ENCODE data around the gene TENM3.
A peak's percentile ranks its signal among the peaks of the same experiment; 100 is the strongest.

The TENM3 gene

DNA sequence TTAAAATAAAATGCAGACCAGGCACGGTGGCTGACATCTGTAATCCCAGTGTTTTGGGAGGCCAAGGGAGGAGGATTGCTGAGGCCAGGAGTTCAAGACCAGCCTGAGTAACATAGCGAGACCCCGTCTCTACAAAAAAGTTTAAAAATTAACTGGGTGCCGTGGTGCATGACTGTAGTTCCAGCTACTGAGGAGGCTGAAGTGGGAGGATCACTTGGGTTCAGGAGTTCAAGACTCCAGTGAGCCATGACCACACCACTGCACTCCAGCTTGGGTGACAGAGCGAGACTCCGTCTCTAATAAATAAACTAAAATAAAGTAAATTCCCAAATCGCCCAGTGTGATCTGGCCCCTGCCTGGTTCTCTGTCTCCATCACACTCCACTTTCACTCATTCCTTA lies 43.7 kb downstream of the TENM3 start:
- Histone ChIP-seq H3K36me3 (ENCODE audit: control insufficient read depth, insufficient read depth, low read length) (peaks cover 40% of the 10 kb centered on the region), H3K27ac (ENCODE audit: low read depth, low read length, severe bottlenecking) (no peak overlapping the region)
- 100% methylated on average over 5 of the region's 7 CpGs for WGBS, 2 experiments (ENCODE audit: insufficient coverage in 2 of 2)

DNA sequence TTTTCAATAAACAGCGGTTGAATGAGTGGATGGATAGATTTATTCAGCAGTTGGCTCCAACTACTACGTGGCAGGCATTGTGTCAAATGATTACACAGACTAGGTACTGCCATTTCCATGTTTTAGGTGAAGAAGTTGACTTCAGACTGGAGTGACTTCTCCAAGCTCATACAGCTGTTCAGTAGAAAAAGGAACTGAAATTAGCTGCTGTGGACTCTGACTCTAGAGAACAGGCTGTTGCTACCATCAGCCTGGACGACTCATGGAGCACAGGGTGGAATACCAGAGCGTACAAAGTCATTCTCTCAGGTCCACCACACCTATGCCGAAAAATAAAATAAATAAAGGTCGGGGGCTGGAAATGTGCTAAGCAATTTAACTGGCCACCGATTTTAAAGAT lies 45.3 kb downstream of the TENM3 start:
- peaks cover 15% of the 10 kb centered on the region for H3K4me1 ChIP-seq (ENCODE audit: control insufficient read depth, insufficient read depth, low read length, poor library complexity, severe bottlenecking)
- H3K36me3 ChIP-seq (ENCODE audit: control insufficient read depth, insufficient read depth, low read length): peaks cover 30% of the 10 kb centered on the region
- no peak overlapping the region for H3K4me3 ChIP-seq (ENCODE audit: extremely low read depth, insufficient read depth, low read length, poor library complexity, severe bottlenecking)
- H3K27ac ChIP-seq (ENCODE audit: low read depth, low read length, severe bottlenecking): no peak overlapping the region
- 95 to 96% methylated on average over 6 of the region's 7 CpGs for WGBS, 2 experiments (ENCODE audit: insufficient coverage in 2 of 2)
- no peaks in the 10 kb centered on the region for H3K9me3 ChIP-seq (ENCODE audit: control insufficient read depth, low read length)

More for the DNA sequence above, 43.7 kb downstream of the TENM3 start:
- Histone ChIP-seq H3K4me1 (ENCODE audit: control insufficient read depth, insufficient read depth, low read length, poor library complexity, severe bottlenecking) (peaks cover 15% of the 10 kb centered on the region), H3K9me3 (ENCODE audit: control insufficient read depth, low read length) (no peaks in the 10 kb centered on the region), H3K4me3 (ENCODE audit: extremely low read depth, insufficient read depth, low read length, poor library complexity, severe bottlenecking) (no peak overlapping the region)

DNA sequence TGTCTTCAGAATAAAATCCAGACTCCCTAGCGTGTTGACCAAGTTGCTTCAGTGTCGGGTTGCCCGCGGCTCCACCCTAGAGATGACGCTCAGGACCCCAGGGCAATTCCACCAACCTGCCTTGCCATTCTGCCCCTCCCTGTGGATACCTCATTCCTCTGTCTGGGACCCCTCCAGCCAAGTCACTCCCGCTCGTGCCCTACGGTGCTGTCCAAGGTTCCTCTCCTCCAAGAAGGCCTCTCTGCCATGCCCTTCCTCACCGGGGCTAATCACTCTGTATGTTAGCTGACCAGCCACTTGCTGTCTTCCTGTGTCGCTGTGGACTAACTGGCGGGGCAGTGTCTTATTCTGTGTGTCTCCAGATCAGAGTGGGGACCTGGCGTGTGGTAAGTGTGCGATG lies 46.6 kb downstream of the TENM3 start:
- 93 to 95% methylated on average over 13 of the region's 13 CpGs for WGBS, 2 experiments (ENCODE audit: insufficient coverage in 2 of 2)
- H3K27ac ChIP-seq (ENCODE audit: low read depth, low read length, severe bottlenecking): no peak overlapping the region
- H3K36me3 ChIP-seq (ENCODE audit: control insufficient read depth, insufficient read depth, low read length): peaks cover 30% of the 10 kb centered on the region
- H3K4me3 ChIP-seq (ENCODE audit: extremely low read depth, insufficient read depth, low read length, poor library complexity, severe bottlenecking): no peak overlapping the region
- no peaks in the 10 kb centered on the region for H3K9me3 ChIP-seq (ENCODE audit: control insufficient read depth, low read length)
- H3K4me1 ChIP-seq (ENCODE audit: control insufficient read depth, insufficient read depth, low read length, poor library complexity, severe bottlenecking): peaks cover 13% of the 10 kb centered on the region

DNA sequence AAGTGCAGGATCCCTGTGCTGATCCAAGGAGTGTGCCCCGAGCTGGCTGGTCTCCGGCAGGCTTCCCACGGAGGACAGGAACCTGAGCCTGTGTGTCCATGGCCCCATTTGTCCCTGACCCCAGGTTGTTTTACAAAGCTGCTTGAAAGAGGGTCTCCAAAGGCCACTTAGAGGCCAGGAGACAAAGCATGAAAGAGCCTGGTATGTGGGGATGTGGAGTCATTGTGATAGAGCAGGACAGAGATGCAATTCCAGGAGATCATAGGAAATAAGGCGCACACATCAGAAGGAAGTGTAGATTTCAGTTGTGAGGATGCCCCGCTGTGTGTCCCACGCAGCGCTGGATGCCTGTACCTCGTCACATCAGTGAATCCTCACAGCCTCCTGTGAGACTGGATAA lies 48.0 kb downstream of the TENM3 start:
- H3K4me1 ChIP-seq (ENCODE audit: control insufficient read depth, insufficient read depth, low read length, poor library complexity, severe bottlenecking): peaks cover 5% of the 10 kb centered on the region
- H3K36me3 ChIP-seq (ENCODE audit: control insufficient read depth, insufficient read depth, low read length): peaks cover 25% of the 10 kb centered on the region
- no peaks in the 10 kb centered on the region for H3K9me3 ChIP-seq (ENCODE audit: control insufficient read depth, low read length)
- H3K27ac ChIP-seq (ENCODE audit: low read depth, low read length, severe bottlenecking): no peak overlapping the region
- H3K4me3 ChIP-seq (ENCODE audit: extremely low read depth, insufficient read depth, low read length, poor library complexity, severe bottlenecking): no peak overlapping the region
- WGBS, 2 experiments (ENCODE audit: insufficient coverage in 2 of 2): 94 to 98% methylated on average over 7 of the region's 8 CpGs

DNA sequence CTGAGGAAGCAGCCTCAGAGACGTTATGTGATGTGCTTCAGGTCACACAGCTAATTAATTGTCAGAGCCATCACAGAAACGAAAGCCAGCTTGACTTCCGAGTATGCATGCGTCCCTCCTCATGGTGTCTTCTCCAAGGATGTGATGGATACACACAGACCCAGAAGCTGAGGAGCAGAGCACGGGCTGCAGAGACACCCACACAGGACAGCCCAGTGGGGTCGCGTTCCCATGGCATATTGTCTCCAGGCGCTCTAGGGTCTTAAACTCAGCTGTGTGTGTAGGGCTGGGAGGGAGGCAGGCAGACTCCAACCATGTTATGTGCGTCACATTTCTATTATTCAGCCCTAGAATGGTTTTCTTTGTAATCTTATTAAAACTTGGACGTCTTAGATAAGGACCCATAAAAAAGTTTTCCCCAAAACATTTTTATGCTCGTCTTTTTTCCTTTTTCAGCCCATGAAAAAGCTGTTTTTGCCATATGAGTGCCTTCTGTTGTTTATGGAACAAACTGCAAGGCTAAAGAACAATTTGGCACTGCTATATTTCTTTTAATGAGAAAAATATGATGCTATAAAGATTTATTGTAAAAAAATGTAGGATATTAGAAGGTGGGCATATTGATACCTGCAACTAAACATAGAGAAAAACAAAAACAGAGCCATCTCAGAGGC lies 48.5 kb downstream of the TENM3 start:
- H3K4me3 ChIP-seq (ENCODE audit: extremely low read depth, insufficient read depth, low read length, poor library complexity, severe bottlenecking): no peak overlapping the region
- H3K4me1 ChIP-seq (ENCODE audit: control insufficient read depth, insufficient read depth, low read length, poor library complexity, severe bottlenecking): peaks cover 8% of the 10 kb centered on the region
- no peak overlapping the region for H3K27ac ChIP-seq (ENCODE audit: low read depth, low read length, severe bottlenecking)
- WGBS, 2 experiments (ENCODE audit: insufficient coverage in 2 of 2): 96% methylated on average over 7 of the region's 11 CpGs
- H3K36me3 ChIP-seq (ENCODE audit: control insufficient read depth, insufficient read depth, low read length): peaks cover 19% of the 10 kb centered on the region
- no peaks in the 10 kb centered on the region for H3K9me3 ChIP-seq (ENCODE audit: control insufficient read depth, low read length)

- no peak overlapping the region for H3K27ac ChIP-seq (ENCODE audit: low read depth, low read length, severe bottlenecking)
- H3K9me3 ChIP-seq (ENCODE audit: control insufficient read depth, low read length): no peaks in the 10 kb centered on the region
- peaks cover 16% of the 10 kb centered on the region for H3K4me1 ChIP-seq (ENCODE audit: control insufficient read depth, insufficient read depth, low read length, poor library complexity, severe bottlenecking)
- peaks cover 14% of the 10 kb centered on the region for H3K36me3 ChIP-seq (ENCODE audit: control insufficient read depth, insufficient read depth, low read length)
- no peak overlapping the region for H3K4me3 ChIP-seq (ENCODE audit: extremely low read depth, insufficient read depth, low read length, poor library complexity, severe bottlenecking)
- 96% methylated on average over 2 to 3 of the region's 4 CpGs for WGBS, 2 experiments (ENCODE audit: insufficient coverage in 2 of 2)
These were observed 49.4 kb downstream of the TENM3 start for GRCh38 chr4:182292612-182293011.

- no peak overlapping the region for H3K4me3 ChIP-seq (ENCODE audit: extremely low read depth, insufficient read depth, low read length, poor library complexity, severe bottlenecking)
- WGBS, 2 experiments (ENCODE audit: insufficient coverage in 2 of 2): 71 to 81% methylated on average over 6 to 11 of the region's 14 CpGs
- H3K4me1 ChIP-seq (ENCODE audit: control insufficient read depth, insufficient read depth, low read length, poor library complexity, severe bottlenecking): peaks cover 27% of the 10 kb centered on the region
- H3K9me3 ChIP-seq (ENCODE audit: control insufficient read depth, low read length): no peaks in the 10 kb centered on the region
- peaks cover 19% of the 10 kb centered on the region for H3K36me3 ChIP-seq (ENCODE audit: control insufficient read depth, insufficient read depth, low read length)
- no peak overlapping the region for H3K27ac ChIP-seq (ENCODE audit: low read depth, low read length, severe bottlenecking)
These were observed 50.6 kb downstream of the TENM3 start for GRCh38 chr4:182293691-182294255.

DNA sequence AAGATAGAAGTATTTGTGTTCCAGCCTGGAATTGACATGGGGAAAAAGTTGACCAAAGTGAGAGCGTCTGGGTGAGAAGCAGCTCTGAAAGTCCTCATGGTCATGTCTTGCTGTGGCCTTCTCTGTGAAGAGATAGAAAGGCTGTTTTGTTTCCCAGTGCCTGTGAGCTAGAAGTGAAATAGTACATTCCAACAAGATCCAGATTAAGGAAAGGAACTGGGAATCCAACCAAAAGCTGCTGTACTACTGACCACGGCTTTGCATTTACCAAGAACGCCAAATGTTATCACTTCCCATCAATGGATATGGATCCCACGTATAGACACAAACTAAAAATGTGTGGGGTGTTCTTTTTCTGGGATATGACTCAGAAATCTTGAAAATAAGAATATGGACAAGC lies 51.2 kb downstream of the TENM3 start:
- H3K4me3 ChIP-seq (ENCODE audit: extremely low read depth, insufficient read depth, low read length, poor library complexity, severe bottlenecking): no peak overlapping the region
- peaks cover 14% of the 10 kb centered on the region for H3K36me3 ChIP-seq (ENCODE audit: control insufficient read depth, insufficient read depth, low read length)
- H3K9me3 ChIP-seq (ENCODE audit: control insufficient read depth, low read length): no peaks in the 10 kb centered on the region
- no peak overlapping the region for H3K27ac ChIP-seq (ENCODE audit: low read depth, low read length, severe bottlenecking)
- 100% methylated on average over 1 to 4 of the region's 4 CpGs for WGBS, 2 experiments (ENCODE audit: insufficient coverage in 2 of 2)
- H3K4me1 ChIP-seq (ENCODE audit: control insufficient read depth, insufficient read depth, low read length, poor library complexity, severe bottlenecking): peaks cover 27% of the 10 kb centered on the region

GRCh38 chr4:182297659-182298058 lies 54.5 kb downstream of the TENM3 start:
- Histone ChIP-seq H3K4me3 (ENCODE audit: extremely low read depth, insufficient read depth, low read length, poor library complexity, severe bottlenecking) (no peak overlapping the region), H3K4me1 (ENCODE audit: control insufficient read depth, insufficient read depth, low read length, poor library complexity, severe bottlenecking) (peaks cover 23% of the 10 kb centered on the region), H3K27ac (ENCODE audit: low read depth, low read length, severe bottlenecking) (peak overlapping the region; percentile 65), H3K36me3 (ENCODE audit: control insufficient read depth, insufficient read depth, low read length) (peaks cover 23% of the 10 kb centered on the region), H3K9me3 (ENCODE audit: control insufficient read depth, low read length) (no peaks in the 10 kb centered on the region)
- 81 to 84% methylated on average over 6 to 7 of the region's 9 CpGs for WGBS, 2 experiments (ENCODE audit: insufficient coverage in 2 of 2)

DNA sequence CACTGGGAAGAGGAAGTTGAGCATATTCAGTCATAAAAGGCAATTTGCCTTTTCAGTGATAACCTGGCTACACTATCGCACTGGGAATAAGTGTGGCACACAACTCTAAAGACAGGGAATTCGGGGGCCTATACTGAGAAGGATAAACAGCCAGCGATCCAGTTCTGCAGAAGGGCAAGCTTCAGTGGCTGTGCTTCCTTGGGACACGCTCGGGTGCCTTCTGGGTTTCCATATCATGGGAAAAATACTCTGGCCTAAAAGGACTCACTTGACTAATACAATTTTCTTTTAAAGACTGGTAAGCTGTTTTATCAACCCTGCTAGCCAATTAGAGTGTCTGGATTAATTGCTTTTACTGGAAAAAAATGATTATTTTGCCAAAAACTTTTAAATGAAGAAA lies 58.5 kb downstream of the TENM3 start:
- H3K36me3 ChIP-seq (ENCODE audit: control insufficient read depth, insufficient read depth, low read length): peaks cover 25% of the 10 kb centered on the region
- no peak overlapping the region for H3K4me3 ChIP-seq (ENCODE audit: extremely low read depth, insufficient read depth, low read length, poor library complexity, severe bottlenecking)
- whole genome bisulfite sequencing, 2 experiments (ENCODE audit: insufficient coverage in 2 of 2): 96 to 100% methylated on average over 3 to 4 of the region's 5 CpGs
- no peak overlapping the region for H3K27ac ChIP-seq (ENCODE audit: low read depth, low read length, severe bottlenecking)
- H3K9me3 ChIP-seq (ENCODE audit: control insufficient read depth, low read length): no peaks in the 10 kb centered on the region
- H3K4me1 ChIP-seq (ENCODE audit: control insufficient read depth, insufficient read depth, low read length, poor library complexity, severe bottlenecking): peaks cover 22% of the 10 kb centered on the region

GRCh38 chr4:182303847-182304246 lies 60.6 kb downstream of the TENM3 start:
- Histone ChIP-seq H3K4me3 (ENCODE audit: extremely low read depth, insufficient read depth, low read length, poor library complexity, severe bottlenecking) (no peak overlapping the region), H3K4me1 (ENCODE audit: control insufficient read depth, insufficient read depth, low read length, poor library complexity, severe bottlenecking) (peaks cover 4% of the 10 kb centered on the region), H3K9me3 (ENCODE audit: control insufficient read depth, low read length) (no peaks in the 10 kb centered on the region), H3K36me3 (ENCODE audit: control insufficient read depth, insufficient read depth, low read length) (peaks cover 24% of the 10 kb centered on the region), H3K27ac (ENCODE audit: low read depth, low read length, severe bottlenecking) (no peak overlapping the region)
- 60% methylated on average over 1 of the region's 5 CpGs; no CpG with 5 or more reads in 1 of the 2 experiments for WGBS, 2 experiments (ENCODE audit: insufficient coverage in 2 of 2)

Measured in mesodermal cell (in vitro differentiated cells).